ENCODE measurements around the gene FGFRL1. TPM values are rescaled to one million over a fixed set of nuclear protein-coding genes. Genes with fewer than 3 reads are reported as not detected.
A peak's percentile ranks its signal among the peaks of the same experiment; 100 is the strongest.

FGFRL1 gene
- total RNA-seq, 1 donor, result 8.6 TPM

DNA sequence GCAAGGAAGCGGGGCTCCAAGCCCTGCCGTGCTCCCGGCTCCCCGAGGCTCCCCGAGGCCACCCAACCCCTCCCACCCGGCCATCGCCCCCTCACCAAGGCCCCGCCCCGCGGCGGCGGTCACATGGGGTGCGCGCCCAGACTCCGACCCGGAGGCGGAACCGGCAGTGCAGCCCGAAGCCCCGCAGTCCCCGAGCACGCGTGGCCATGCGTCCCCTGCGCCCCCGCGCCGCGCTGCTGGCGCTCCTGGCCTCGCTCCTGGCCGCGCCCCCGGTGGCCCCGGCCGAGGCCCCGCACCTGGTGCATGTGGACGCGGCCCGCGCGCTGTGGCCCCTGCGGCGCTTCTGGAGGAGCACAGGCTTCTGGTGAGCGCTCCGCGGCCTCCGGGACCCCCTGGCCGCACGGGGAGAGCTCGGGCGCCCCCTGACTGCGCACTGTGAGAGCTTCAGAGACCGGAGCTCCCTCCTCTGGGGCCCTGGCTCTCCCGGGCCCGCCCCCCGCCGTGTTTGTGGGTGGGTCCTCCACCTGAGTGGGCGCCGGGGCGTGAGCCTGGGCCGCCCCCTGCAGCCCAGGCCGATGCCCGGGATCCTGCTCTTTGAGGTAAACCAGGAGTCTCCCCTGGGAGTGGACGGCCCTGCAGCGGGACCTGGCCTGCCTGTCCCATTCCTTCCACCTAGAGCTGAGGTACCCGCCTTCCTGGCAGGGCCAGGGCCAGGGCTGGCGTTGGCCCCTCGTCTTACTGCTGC lies 24.4 kb upstream of the FGFRL1 start, which contains the start of gene IDUA:
TSS of gene IDUA (plus strand) at position 166 of the 745 bp plus-strand sequence. CDS start at position 207, 41 bp downstream.
- TF ChIP-seq, protein P1, sequence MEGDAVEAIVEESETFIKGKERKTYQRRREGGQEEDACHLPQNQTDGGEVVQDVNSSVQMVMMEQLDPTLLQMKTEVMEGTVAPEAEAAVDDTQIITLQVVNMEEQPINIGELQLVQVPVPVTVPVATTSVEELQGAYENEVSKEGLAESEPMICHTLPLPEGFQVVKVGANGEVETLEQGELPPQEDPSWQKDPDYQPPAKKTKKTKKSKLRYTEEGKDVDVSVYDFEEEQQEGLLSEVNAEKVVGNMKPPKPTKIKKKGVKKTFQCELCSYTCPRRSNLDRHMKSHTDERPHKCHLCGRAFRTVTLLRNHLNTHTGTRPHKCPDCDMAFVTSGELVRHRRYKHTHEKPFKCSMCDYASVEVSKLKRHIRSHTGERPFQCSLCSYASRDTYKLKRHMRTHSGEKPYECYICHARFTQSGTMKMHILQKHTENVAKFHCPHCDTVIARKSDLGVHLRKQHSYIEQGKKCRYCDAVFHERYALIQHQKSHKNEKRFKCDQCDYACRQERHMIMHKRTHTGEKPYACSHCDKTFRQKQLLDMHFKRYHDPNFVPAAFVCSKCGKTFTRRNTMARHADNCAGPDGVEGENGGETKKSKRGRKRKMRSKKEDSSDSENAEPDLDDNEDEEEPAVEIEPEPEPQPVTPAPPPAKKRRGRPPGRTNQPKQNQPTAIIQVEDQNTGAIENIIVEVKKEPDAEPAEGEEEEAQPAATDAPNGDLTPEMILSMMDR (IDR thresholded peaks at IDR 0.05; ENCODE audit: insufficient read depth, low read depth, low read length), result peak; percentile 56
- peak within 1 kb of the TSS; percentile 75 for H3K4me3 ChIP-seq (ENCODE audit: low read depth, low read length)
- DNase-seq (ENCODE audit: low read depth), result peak; percentile 73

DNA sequence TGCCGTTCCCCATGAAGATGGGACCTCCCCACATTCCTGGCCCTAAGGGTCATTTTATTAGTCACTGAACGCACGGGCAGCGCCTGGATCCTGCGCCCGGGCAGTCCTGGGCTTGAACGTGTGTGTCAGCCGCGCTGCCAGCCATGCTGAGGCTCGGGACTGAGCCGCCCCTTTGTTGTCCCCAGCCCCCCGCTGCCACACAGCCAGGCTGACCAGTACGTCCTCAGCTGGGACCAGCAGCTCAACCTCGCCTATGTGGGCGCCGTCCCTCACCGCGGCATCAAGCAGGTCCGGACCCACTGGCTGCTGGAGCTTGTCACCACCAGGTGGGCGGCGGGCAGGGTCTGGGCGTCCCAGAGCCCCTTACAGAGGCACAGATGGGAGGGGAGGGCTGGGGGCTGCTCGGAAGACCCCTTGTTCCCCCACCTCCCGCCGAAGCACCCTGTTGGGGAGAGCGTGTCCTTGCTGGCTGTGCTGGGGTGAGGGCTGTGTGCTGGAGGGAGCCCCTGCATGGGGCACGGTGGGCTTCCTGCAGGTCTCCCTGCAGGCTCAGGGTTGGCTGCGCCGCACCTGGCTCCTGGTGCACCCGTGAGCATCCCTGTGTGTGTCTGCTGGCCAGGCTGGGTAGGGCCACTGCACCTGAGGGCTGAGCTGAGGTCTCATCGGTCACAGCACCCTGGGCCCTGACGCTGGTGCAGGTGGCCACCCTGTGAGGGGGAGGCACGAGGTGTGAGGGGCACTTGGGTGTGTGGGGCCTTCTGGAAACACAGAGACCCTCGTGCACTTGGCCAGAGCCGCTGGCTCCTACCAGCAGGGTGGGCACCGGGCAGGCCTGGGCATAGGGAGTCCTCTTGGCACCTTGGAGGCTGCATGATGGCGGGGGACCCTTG lies 23.6 kb upstream of the FGFRL1 start:
- DNase-seq (ENCODE audit: low read depth), result peak; percentile 18
- TF ChIP-seq, protein P1 (IDR thresholded peaks at IDR 0.05; ENCODE audit: insufficient read depth, low read depth, low read length), result no peak
- H3K4me3 ChIP-seq (ENCODE audit: low read depth, low read length), result peak overlapping the region; percentile 75

DNA sequence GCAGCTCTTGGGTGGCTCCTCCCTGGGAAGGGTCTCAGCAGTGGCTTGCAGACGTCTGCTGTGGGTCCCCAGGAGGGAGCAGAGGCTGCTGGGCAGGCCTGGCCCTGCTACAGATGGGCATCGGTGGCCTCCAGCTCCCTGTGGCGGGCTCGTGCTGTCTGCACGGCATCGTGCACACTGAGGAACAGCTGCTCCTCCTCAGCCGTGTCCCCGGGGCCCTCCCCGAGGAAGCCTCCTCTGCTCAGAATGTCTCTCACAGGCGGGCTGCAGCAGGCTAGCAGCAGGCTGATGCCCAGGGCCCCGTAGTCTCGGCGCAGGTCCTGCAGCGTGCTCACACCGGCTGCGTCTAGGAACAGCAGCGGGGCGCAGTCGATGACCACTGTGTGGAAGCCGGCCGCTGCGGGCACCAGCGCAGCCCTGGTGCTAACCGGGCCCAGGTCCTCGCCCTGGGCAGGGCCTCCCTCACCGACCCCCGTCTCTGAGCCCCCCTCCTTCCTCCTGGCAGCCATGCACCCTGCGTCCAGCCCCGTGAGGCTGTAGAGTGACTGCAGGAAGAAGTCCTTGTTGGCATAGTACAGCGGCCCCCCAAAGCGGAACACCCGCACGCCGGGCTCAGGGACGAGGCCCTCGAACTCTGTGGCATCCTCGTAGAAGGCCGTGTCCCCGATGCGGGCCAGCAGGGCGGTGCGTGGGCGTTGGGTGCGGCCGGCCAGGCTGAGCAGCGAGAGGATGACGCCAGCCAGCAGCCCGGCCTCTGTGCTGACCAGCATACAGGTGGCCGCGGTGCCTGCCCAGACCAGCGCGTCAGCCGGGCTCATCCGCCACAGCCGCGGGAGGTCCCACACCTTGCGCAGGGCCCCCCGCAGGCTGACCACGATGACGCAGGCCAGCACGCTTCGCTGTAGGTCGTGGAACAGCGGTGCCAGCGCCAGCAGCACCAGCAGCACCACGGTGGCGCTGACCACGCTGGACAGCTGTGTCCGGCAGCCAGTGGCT lies 22.4 kb upstream of the FGFRL1 start:
- DNase-seq (ENCODE audit: low read depth), result no peak
- TF ChIP-seq, protein P1 (IDR thresholded peaks at IDR 0.05; ENCODE audit: insufficient read depth, low read depth, low read length), result no peak

DNA sequence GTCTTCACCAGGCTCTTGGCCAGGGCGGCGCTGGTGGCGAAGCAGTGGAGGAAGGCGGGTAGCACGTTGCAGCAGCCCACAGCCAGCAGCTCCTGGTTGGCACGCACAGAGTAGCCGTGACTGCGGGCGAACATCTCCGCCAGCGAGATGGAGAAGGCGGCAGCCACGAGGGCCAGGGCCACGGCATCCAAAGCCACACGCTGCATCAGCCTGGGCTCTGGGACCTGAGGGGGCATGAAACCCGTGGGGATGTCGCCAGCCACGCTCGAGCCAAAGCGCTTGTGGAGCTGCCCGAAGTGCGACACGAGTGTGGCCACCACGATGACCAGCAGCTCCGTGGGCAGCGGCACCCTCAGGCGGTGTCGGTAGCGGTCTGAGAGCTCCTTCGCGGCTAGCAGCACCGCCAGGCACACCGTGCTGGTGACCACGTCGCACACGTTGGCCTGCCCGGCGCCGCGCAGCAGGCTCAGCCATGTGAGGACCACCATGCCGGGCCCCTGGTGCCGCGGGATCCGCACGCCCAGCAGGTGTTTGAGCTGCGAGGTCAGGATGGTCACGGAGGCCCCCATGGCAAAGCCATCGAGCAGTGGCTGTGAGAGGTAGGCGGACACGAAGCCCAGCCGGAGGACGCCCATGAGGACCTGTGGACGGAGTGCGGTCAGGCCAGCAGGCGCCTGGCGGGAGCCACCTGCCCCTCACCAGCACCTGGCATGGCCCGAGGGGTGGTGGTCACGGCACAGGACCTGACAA lies 21.5 kb upstream of the FGFRL1 start:
- H3K4me3 ChIP-seq (ENCODE audit: low read depth, low read length), result no peak overlapping the region
- DNase-seq (ENCODE audit: low read depth), result no peak
- TF ChIP-seq, protein P1 (IDR thresholded peaks at IDR 0.05; ENCODE audit: insufficient read depth, low read depth, low read length), result no peak

More for the DNA sequence above, 22.4 kb upstream of the FGFRL1 start:
- no peak overlapping the region for H3K4me3 ChIP-seq (ENCODE audit: low read depth, low read length)

DNA sequence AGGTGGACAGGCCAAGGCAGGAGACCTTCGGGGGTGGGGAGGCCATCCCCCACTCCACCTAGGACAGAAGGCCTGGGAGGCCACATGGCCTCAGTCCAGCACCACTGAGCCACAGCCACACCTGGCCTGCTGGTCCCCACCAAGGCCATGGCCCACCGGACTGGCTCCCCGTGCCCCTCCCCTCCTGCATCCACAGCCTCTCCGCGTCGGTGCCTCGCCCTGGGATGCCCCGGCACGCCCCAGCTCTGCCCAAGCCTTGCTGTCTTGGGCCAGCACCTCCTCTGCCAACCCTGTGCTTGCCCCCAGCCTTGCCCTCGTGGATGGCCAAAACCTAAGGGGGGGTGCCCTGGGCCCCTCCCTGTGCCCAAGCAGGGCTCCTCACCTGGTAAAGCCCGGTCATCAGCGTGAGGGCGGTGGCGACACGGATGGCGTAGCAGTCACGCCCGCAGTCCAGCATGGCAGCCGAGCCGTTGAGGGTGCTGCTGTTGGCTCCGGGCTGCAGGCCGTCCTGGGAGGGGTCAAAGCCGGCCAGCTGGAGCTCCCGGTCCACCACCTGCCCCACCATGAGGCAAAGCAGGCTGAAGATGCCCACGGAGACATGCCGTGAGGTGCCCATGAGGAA lies 20.6 kb upstream of the FGFRL1 start:
- TF ChIP-seq, protein P1 (IDR thresholded peaks at IDR 0.05; ENCODE audit: insufficient read depth, low read depth, low read length), result no peak
- no peak overlapping the region for H3K4me3 ChIP-seq (ENCODE audit: low read depth, low read length)
- no peak for DNase-seq (ENCODE audit: low read depth)
